Tibial artery (tissue), 4 donors: ENCODE measurements around the gene TOGARAM2.

ENCODE experiments used
- DNase-seq, 2 donors: peaks; one replicate each; pipeline ENCODE4 v3.0.0-alpha.2; 2019
- H3K27ac ChIP-seq, 2 donors: fragments of 200-600 bp; sonication (generic) in 1 of 2; 1 replicate in 1 of 2; 2 replicates in 1 of 2; pipeline ENCODE4 v1.5.1; 2018 to 2019; ENCODE audit warnings: mild to moderate bottlenecking in 1 of 2
- H3K27me3 ChIP-seq, 2 donors: fragments of 200-600 bp; sonication (generic) in 1 of 2; one replicate each; pipeline versions ENCODE4 v1.5.1 to v1.6.0; 2016 to 2019
- H3K36me3 ChIP-seq, 3 donors: fragments of 200-600 bp; sonication (generic) in 2 of 3; one replicate each; pipeline ENCODE4 v1.5.1; 2016 to 2019; ENCODE audit warnings: mild to moderate bottlenecking in 2 of 3
- H3K4me1 ChIP-seq, 4 donors: fragments of 200-600 bp; sonication (generic) in 2 of 4; 1 replicate in 3 of 4; 2 replicates in 1 of 4; pipeline ENCODE4 v1.5.1; 2016 to 2019
- H3K4me3 ChIP-seq, 2 donors: fragments of 200-600 bp; sonication (generic) in 1 of 2; 1 replicate in 1 of 2; 2 replicates in 1 of 2; pipeline ENCODE4 v1.5.1; 2018 to 2019; ENCODE audit warnings: mild to moderate bottlenecking in 2 of 2
- H3K9me3 ChIP-seq, 3 donors: fragments of 200-600 bp; sonication (generic) in 1 of 3; one replicate each; pipeline ENCODE4 v1.5.1; 2016 to 2019
- CTCF ChIP-seq, 2 experiments: fragments of 200-600 bp in 1 of 2; fragments of 450-650 bp in 1 of 2; IDR thresholded peaks; one replicate each; pipeline ENCODE4 v1.5.1; 2017 to 2019; ENCODE audit warnings: antibody characterized with exemption in 2 of 2, mild to moderate bottlenecking in 1 of 2, moderate library complexity in 1 of 2
- intact Hi-C: fragments of 100-400 bp; cut with DNase I; formaldehyde crosslinking; loops from one replicate; pipeline ENCODE4 v1.15.0; 2023; ENCODE audit warnings: low total_unique reads

TOGARAM2 gene

GRCh38 chr2:29024882-29025430 is 43.9 kb downstream of the TOGARAM2 start:
- intact Hi-C loops, result no loop called here
- TF ChIP-seq CTCF (IDR thresholded peaks at IDR 0.05), result no peak

GRCh38 chr2:29025711-29026110 is 44.6 kb downstream of the TOGARAM2 start:
- TF ChIP-seq CTCF (IDR thresholded peaks at IDR 0.05), result no peak
- Histone ChIP-seq H3K9me3 (no peaks in the 10 kb centered on the region), H3K27ac (no peak overlapping the region), H3K27me3 (no peaks in the 10 kb centered on the region), H3K4me3 (no peak overlapping the region), H3K36me3 (no peaks in the 10 kb centered on the region), H3K4me1 (no peaks in the 10 kb centered on the region)
- DNase-seq, result no peak
- intact Hi-C loops, result no loop called here

More at GRCh38 chr2:29024882-29025430, 43.9 kb downstream of the TOGARAM2 start:
- Histone ChIP-seq H3K4me3 (no peak overlapping the region), H3K27me3 (no peaks in the 10 kb centered on the region), H3K9me3 (no peaks in the 10 kb centered on the region), H3K4me1 (no peaks in the 10 kb centered on the region), H3K36me3 (no peaks in the 10 kb centered on the region), H3K27ac (no peak overlapping the region)
- DNase-seq, result no peak

- intact Hi-C loops, result no loop called here
- Histone ChIP-seq H3K4me3 (no peak overlapping the region), H3K36me3 (no peaks in the 10 kb centered on the region), H3K4me1 (peaks cover 0 to 6% (median 0%) of the 10 kb centered on the region in 4 donors), H3K9me3 (no peaks in the 10 kb centered on the region), H3K27ac (no peak overlapping the region), H3K27me3 (no peaks in the 10 kb centered on the region)
- DNase-seq, result no peak
- no peak for TF ChIP-seq CTCF (IDR thresholded peaks at IDR 0.05)
Observed at GRCh38 chr2:29031046-29031445, 49.9 kb downstream of the TOGARAM2 start.

- no peak overlapping the region for H3K27ac ChIP-seq
- H3K27me3 ChIP-seq, result no peaks in the 10 kb centered on the region
- H3K4me3 ChIP-seq, result no peak overlapping the region
- no peaks in the 10 kb centered on the region for H3K36me3 ChIP-seq
- H3K9me3 ChIP-seq, result no peaks in the 10 kb centered on the region
- intact Hi-C loops, result no loop called here
- DNase-seq, result no peak
- peaks cover 0 to 6% (median 0%) of the 10 kb centered on the region in 4 donors for H3K4me1 ChIP-seq
- TF ChIP-seq CTCF (IDR thresholded peaks at IDR 0.05), result no peak
Observed at GRCh38 chr2:29032189-29032588, 51.1 kb downstream of the TOGARAM2 start.

- DNase-seq, result no peak
- intact Hi-C loops, result no loop called here
- Histone ChIP-seq H3K27ac (no peak overlapping the region), H3K27me3 (no peaks in the 10 kb centered on the region), H3K4me1 (peaks cover 0 to 6% (median 0%) of the 10 kb centered on the region in 4 donors), H3K4me3 (no peak overlapping the region), H3K36me3 (no peaks in the 10 kb centered on the region), H3K9me3 (no peaks in the 10 kb centered on the region)
- no peak for TF ChIP-seq CTCF (IDR thresholded peaks at IDR 0.05)
Observed at GRCh38 chr2:29033172-29033571, 52.1 kb downstream of the TOGARAM2 start.

- peak in 1 of 2 donors; percentile 32 for DNase-seq
- Histone ChIP-seq H3K36me3 (no peaks in the 10 kb centered on the region), H3K27ac (no peak overlapping the region), H3K4me3 (no peak overlapping the region), H3K9me3 (no peaks in the 10 kb centered on the region), H3K4me1 (peaks cover 0 to 6% (median 0%) of the 10 kb centered on the region in 4 donors), H3K27me3 (no peaks in the 10 kb centered on the region)
- TF ChIP-seq CTCF (IDR thresholded peaks at IDR 0.05), result no peak
- intact Hi-C loops, result no loop called here
Observed at GRCh38 chr2:29033656-29034055, 52.6 kb downstream of the TOGARAM2 start.
